ENCODE results near the gene ASXL1.
"Not testable (repeated sequence)": the region's sequence is repeated elsewhere in the genome, so short reads cannot be mapped to it uniquely, and the experiment has no call there.

ASXL1 gene

DNA sequence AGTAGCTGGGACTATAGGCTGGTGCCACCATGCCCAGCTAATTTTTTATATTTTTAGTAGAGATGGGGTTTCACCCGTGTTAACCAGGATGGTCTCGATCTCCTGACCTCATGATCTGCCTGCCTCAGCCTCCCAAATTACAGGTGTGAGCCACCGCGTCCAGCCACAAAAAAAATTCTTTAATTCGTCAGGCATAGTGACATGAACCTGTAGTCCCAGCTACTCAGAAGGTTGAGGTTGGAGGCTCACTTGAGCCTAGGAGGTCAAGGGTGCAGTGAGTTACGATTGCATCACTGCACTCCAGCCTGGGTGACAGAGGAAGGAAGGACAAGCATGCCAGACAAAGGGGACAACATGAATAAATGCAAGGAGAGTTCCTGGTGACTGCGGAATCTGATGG, 19.5 kb upstream of the ASXL1 start:
- Histone ChIP-seq H3K27me3 (ENCODE audit: control insufficient read depth, insufficient read depth, low read length) (no peaks in the 10 kb centered on the region), H3K36me3 (ENCODE audit: control insufficient read depth, low read depth, low read length) (no peaks in the 10 kb centered on the region), H3K27ac (ENCODE audit: low read length) (no peak overlapping the region), H3K4me3 (ENCODE audit: low read length) (no peak overlapping the region), H3K9me3 (ENCODE audit: control insufficient read depth, low read depth, low read length) (no peaks in the 10 kb centered on the region), H3K4me1 (ENCODE audit: control insufficient read depth, low read depth, low read length) (peaks cover 5% of the 10 kb centered on the region), H3K9ac (ENCODE audit: low read length) (no peak overlapping the region)

DNA sequence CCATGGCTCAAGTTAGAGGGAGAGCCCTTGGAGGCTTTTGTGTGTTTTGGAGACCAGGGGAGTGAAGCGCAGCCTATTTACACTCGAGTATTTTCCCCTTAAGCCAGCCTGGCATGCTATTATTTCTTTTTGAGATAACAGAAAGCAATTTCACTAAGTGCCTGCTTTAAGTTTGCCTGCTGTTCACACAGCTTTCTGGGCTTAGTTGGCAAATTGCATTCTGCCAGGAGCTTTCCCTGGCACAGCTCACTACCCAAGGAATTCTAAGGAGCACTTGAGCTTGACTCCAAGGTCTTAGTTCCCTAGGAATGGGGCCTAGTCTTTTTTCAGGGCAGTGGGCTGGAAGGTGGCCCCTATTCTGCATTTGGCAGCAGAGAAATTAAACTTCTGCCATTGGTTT, 19.0 kb upstream of the ASXL1 start:
- H3K4me3 ChIP-seq (ENCODE audit: low read length): no peak overlapping the region
- no peak overlapping the region for H3K9ac ChIP-seq (ENCODE audit: low read length)
- no peak overlapping the region for H3K27ac ChIP-seq (ENCODE audit: low read length)
- H3K4me1 ChIP-seq (ENCODE audit: control insufficient read depth, low read depth, low read length): peaks cover 5% of the 10 kb centered on the region
- H3K36me3 ChIP-seq (ENCODE audit: control insufficient read depth, low read depth, low read length): no peaks in the 10 kb centered on the region
- no peaks in the 10 kb centered on the region for H3K27me3 ChIP-seq (ENCODE audit: control insufficient read depth, insufficient read depth, low read length)
- H3K9me3 ChIP-seq (ENCODE audit: control insufficient read depth, low read depth, low read length): no peaks in the 10 kb centered on the region

DNA sequence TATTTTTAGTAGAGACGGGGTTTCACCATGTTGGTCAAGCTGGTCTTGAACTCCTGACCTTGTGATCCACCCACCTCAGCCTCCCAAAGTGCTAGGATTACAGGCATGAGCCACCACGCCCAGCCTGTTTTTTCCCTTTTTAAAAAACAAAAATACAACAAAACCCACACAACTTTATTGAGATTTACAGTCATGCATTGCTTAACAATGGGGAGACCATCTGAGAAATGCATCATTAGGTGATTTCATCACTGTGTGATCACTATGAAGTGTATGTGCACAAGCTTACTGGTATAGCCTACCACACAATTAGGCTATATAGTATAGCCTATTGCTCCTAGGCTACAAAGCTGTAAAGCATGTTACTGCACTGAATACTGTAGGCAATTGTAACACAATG, 17.1 kb upstream of the ASXL1 start:
- peaks cover 16% of the 10 kb centered on the region for H3K4me1 ChIP-seq (ENCODE audit: control insufficient read depth, low read depth, low read length)
- not testable (repeated sequence) for H3K27ac ChIP-seq (ENCODE audit: low read length); H3K9ac ChIP-seq (ENCODE audit: low read length); H3K4me3 ChIP-seq (ENCODE audit: low read length); H3K9me3 ChIP-seq (ENCODE audit: control insufficient read depth, low read depth, low read length); H3K27me3 ChIP-seq (ENCODE audit: control insufficient read depth, insufficient read depth, low read length); H3K36me3 ChIP-seq (ENCODE audit: control insufficient read depth, low read depth, low read length)

DNA sequence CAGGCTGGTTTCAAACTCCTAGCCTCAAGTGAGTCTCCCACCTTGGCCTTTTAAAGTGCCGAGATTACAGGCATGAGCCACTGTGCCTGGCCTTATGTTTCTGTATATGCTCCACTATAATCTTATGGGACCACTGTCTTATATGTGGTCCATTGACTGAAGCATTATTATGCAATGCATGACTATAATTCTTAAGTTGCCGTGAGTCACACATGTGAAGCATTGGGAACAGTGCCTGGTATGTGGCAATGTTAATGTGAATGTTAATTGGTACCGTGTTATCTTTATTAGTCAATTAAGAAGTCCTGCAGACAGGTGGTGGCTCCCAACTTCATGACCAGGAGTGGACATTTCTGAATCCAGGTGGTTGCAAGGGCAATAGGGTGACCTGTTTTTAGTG, 14.7 kb upstream of the ASXL1 start:
- Histone ChIP-seq H3K4me3 (ENCODE audit: low read length) (no peak overlapping the region), H3K27ac (ENCODE audit: low read length) (no peak overlapping the region), H3K36me3 (ENCODE audit: control insufficient read depth, low read depth, low read length) (no peaks in the 10 kb centered on the region), H3K4me1 (ENCODE audit: control insufficient read depth, low read depth, low read length) (peaks cover 16% of the 10 kb centered on the region), H3K9me3 (ENCODE audit: control insufficient read depth, low read depth, low read length) (no peaks in the 10 kb centered on the region), H3K27me3 (ENCODE audit: control insufficient read depth, insufficient read depth, low read length) (no peaks in the 10 kb centered on the region), H3K9ac (ENCODE audit: low read length) (no peak overlapping the region)

DNA sequence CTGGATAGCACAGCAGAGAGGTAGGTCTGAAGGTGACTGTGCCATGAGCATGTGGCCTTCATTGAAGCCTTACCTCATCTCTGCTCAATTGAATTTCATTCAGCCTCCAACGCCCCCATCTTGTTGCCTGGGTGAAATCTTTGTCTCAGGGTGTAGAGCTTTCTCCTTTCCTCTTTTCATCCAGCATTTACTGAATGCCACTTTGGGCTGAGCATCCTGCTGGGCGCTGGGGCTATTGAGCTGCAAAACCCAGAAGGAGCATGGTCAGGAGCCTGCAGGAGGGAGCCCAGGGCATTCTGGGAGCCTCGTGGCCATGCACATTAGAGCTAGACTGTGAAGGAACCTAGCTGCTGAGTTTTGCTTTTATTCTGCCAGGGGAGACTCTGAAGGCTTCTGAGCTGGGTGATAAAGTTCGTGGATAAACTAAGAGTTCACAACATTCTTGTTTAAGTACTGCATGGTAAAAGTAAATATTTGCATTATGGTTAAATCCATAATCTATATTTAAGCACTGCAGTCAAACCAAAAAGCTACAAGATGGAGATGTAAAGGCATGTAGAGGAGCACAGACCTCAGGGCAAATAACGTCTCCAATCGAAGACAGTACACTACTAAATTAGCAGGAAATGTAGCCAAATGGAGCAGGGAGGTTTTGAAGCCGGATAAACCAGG, 13.2 kb upstream of the ASXL1 start:
- Histone ChIP-seq H3K27me3 (ENCODE audit: control insufficient read depth, insufficient read depth, low read length) (no peaks in the 10 kb centered on the region), H3K9me3 (ENCODE audit: control insufficient read depth, low read depth, low read length) (no peaks in the 10 kb centered on the region), H3K4me1 (ENCODE audit: control insufficient read depth, low read depth, low read length) (peaks cover 11% of the 10 kb centered on the region), H3K9ac (ENCODE audit: low read length) (peak overlapping the region; percentile 24), H3K27ac (ENCODE audit: low read length) (no peak overlapping the region), H3K36me3 (ENCODE audit: control insufficient read depth, low read depth, low read length) (no peaks in the 10 kb centered on the region), H3K4me3 (ENCODE audit: low read length) (no peak overlapping the region)

DNA sequence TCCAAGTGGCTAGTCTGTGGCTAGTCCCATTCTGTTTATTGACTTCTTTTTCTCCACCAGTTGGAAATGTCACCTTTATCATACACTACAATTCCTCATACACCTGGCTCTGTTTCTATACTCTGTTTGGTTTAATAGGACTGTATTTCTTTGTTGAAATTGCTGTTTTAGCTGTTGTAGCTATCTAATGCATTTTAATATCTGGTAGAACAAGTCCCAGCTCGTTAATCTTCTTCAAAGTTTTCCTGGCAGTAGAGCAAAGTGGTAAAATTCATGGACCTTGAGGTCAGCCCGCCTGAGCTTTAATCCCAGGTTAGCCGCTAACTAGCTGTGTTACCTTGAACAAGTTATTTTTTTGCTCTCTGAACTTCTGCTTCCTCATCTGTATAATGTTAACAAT, 9.9 kb upstream of the ASXL1 start:
- no peak overlapping the region for H3K27ac ChIP-seq (ENCODE audit: low read length)
- no peak overlapping the region for H3K9ac ChIP-seq (ENCODE audit: low read length)
- no peaks in the 10 kb centered on the region for H3K9me3 ChIP-seq (ENCODE audit: control insufficient read depth, low read depth, low read length)
- H3K4me1 ChIP-seq (ENCODE audit: control insufficient read depth, low read depth, low read length): peaks cover 11% of the 10 kb centered on the region
- no peak overlapping the region for H3K4me3 ChIP-seq (ENCODE audit: low read length)
- H3K27me3 ChIP-seq (ENCODE audit: control insufficient read depth, insufficient read depth, low read length): no peaks in the 10 kb centered on the region
- no peaks in the 10 kb centered on the region for H3K36me3 ChIP-seq (ENCODE audit: control insufficient read depth, low read depth, low read length)

DNA sequence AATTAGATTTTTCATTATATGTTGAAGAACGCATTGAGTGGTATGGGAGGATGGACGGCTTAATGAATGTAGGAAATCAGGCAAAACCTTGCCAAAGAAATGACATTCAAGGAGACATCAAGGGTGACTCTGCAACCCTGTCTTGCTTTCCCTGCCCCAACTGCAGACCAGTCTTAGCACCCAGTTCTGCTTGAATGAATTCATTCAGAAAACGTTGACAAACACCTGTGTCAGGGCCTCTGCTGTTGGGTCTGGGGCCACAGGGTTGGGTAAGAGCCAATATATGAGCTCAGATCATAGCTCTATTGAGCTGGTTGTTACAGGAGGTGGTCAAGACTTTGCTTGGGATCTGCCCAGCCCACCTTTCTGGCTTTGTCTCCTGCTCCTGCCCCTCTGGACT, 7.7 kb upstream of the ASXL1 start:
- H3K27me3 ChIP-seq (ENCODE audit: control insufficient read depth, insufficient read depth, low read length): peaks cover 7% of the 10 kb centered on the region
- no peak overlapping the region for H3K9ac ChIP-seq (ENCODE audit: low read length)
- H3K27ac ChIP-seq (ENCODE audit: low read length): no peak overlapping the region
- no peak overlapping the region for H3K4me3 ChIP-seq (ENCODE audit: low read length)
- peaks cover 2% of the 10 kb centered on the region for H3K4me1 ChIP-seq (ENCODE audit: control insufficient read depth, low read depth, low read length)
- H3K36me3 ChIP-seq (ENCODE audit: control insufficient read depth, low read depth, low read length): no peaks in the 10 kb centered on the region
- H3K9me3 ChIP-seq (ENCODE audit: control insufficient read depth, low read depth, low read length): no peaks in the 10 kb centered on the region

DNA sequence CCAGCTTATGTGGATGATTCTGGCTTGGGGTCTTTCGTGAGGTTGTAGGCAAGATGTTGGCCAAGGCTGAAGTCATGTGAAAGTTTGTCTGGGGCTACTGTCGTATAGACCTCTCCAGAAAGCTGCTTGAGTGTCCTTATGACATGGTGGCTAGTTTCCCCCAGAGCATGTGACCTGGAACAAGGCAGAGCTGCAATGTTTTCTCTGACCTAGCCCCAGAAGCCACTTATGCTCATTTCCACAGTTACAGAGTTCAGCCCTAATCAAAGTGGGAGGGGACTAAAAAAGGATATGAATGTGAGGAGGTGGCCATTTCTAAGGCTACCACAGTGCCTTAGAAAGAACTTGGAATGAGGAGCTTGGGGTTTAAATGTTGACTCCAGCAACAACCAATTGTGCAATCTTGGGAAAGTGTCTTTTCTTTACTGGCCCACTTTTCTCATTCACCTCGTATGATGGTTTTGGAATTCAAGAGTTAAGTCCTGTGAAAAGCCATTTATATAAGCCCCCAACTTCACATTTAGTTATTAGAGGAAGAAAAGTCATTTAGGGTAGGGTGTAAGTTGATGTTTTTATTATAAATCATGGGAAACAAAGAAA, 5.9 kb upstream of the ASXL1 start:
- peaks cover 14% of the 10 kb centered on the region for H3K27me3 ChIP-seq (ENCODE audit: control insufficient read depth, insufficient read depth, low read length)
- H3K36me3 ChIP-seq (ENCODE audit: control insufficient read depth, low read depth, low read length): no peaks in the 10 kb centered on the region
- H3K4me3 ChIP-seq (ENCODE audit: low read length): no peak overlapping the region
- no peak overlapping the region for H3K27ac ChIP-seq (ENCODE audit: low read length)
- no peak overlapping the region for H3K9ac ChIP-seq (ENCODE audit: low read length)
- no peaks in the 10 kb centered on the region for H3K4me1 ChIP-seq (ENCODE audit: control insufficient read depth, low read depth, low read length)
- no peaks in the 10 kb centered on the region for H3K9me3 ChIP-seq (ENCODE audit: control insufficient read depth, low read depth, low read length)

DNA sequence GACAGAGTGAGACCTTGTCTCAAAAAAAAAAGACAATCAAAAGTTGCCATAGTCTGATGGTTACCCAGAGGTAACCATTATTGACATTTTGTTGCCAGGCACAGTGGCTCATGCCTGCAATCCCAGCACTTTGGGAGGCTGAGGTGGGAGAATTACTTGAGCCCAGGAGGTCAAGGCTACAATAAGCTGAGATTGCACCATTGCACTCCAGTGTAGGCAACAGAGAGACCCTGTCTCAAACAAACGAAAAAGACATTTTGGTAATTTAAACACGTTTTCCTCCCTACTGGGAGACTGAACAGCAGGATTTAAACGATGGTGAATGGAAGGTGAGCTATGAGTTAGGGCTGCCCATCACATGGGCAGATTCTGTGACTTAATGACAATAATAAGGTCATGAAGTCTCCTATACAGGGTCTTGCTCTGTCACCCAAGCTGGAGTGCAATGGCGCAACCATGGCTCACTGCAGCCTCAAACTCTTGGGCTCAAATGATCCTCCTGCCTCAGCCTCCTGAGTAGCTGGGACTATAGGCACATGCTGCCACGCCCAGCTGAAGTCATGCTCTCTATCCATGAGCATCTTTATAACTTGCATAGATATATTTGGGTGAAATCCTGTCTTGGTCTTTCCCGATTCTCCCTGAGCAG, 4.2 kb upstream of the ASXL1 start:
- no peaks in the 10 kb centered on the region for H3K36me3 ChIP-seq (ENCODE audit: control insufficient read depth, low read depth, low read length)
- no peak overlapping the region for H3K27ac ChIP-seq (ENCODE audit: low read length)
- no peak overlapping the region for H3K9ac ChIP-seq (ENCODE audit: low read length)
- no peaks in the 10 kb centered on the region for H3K9me3 ChIP-seq (ENCODE audit: control insufficient read depth, low read depth, low read length)
- no peak overlapping the region for H3K4me3 ChIP-seq (ENCODE audit: low read length)
- H3K4me1 ChIP-seq (ENCODE audit: control insufficient read depth, low read depth, low read length): no peaks in the 10 kb centered on the region
- peaks cover 14% of the 10 kb centered on the region for H3K27me3 ChIP-seq (ENCODE audit: control insufficient read depth, insufficient read depth, low read length)

DNA sequence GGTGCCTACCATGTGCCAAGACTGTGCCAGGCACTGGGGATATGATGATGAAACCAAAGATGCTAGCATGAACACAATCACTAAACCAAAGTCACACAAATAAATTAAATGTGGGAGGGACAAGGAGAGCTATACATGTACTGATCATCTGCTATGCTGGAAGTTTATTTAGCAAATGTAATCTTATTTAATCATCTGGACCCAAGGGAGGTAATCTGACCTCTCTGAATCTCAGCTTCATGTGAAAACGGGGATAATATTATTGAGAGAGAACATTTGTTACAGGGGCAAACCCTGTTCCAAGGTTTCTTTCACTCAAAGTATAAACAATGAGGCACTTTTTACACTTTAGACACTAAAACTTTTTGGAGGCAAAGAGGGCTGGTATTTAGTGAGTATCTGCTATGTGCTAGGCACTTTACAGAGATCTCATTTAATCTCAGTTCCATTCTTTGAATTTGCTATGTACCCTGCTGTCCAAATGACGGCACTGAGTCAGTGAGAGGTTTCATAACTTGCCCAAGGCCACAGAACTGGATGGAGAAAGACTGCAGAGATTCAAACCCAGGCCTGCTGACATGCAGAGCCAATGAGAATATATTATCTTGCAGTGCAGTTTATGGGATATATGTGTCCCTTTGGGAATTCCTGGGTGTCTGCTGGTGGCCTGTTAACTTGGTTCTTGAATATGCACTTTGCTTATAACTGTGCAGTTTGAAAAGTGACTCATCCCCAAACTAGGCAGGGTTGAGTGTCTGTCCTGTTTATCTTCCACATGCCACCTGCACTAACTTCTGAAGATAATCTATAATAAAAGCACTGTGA, 3.3 kb upstream of the ASXL1 start:
- no peak overlapping the region for H3K9ac ChIP-seq (ENCODE audit: low read length)
- no peak overlapping the region for H3K27ac ChIP-seq (ENCODE audit: low read length)
- H3K36me3 ChIP-seq (ENCODE audit: control insufficient read depth, low read depth, low read length): no peaks in the 10 kb centered on the region
- peaks cover 19% of the 10 kb centered on the region for H3K27me3 ChIP-seq (ENCODE audit: control insufficient read depth, insufficient read depth, low read length)
- H3K9me3 ChIP-seq (ENCODE audit: control insufficient read depth, low read depth, low read length): no peaks in the 10 kb centered on the region
- no peak overlapping the region for H3K4me3 ChIP-seq (ENCODE audit: low read length)
- H3K4me1 ChIP-seq (ENCODE audit: control insufficient read depth, low read depth, low read length): no peaks in the 10 kb centered on the region

DNA sequence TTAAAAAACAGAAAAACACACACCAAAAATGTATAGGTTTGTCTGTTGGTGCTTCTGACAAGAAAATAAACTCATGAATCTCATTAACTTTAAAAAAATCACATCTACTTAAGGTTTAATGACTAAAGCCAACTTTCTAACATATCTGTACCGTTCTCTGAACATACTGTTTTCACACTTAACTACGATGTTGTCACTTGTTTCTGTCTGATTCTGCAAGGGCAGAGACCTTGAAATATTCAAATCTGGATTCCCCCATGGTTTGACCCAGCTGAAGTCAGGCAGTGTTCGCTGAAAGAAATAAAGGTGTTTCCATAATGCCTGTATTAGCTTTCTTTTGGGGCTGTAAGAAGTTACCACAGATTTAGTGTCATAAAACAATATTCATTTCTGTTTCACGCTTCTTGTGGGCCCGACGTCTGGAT, 2.7 kb upstream of the ASXL1 start:
- Histone ChIP-seq H3K9me3 (ENCODE audit: control insufficient read depth, low read depth, low read length) (no peaks in the 10 kb centered on the region), H3K4me1 (ENCODE audit: control insufficient read depth, low read depth, low read length) (no peaks in the 10 kb centered on the region), H3K4me3 (ENCODE audit: low read length) (no peak overlapping the region), H3K36me3 (ENCODE audit: control insufficient read depth, low read depth, low read length) (no peaks in the 10 kb centered on the region), H3K27ac (ENCODE audit: low read length) (no peak overlapping the region), H3K27me3 (ENCODE audit: control insufficient read depth, insufficient read depth, low read length) (peaks cover 25% of the 10 kb centered on the region), H3K9ac (ENCODE audit: low read length) (no peak overlapping the region)
